NCI-H2107 (cell line): Measurements from ENCODE around the gene NNAT.

Experiments
- DNase-seq: peaks from one replicate; lab custom pipeline; 2025; lab: John Stamatoyannopoulos, UW

Gene NNAT

DNA sequence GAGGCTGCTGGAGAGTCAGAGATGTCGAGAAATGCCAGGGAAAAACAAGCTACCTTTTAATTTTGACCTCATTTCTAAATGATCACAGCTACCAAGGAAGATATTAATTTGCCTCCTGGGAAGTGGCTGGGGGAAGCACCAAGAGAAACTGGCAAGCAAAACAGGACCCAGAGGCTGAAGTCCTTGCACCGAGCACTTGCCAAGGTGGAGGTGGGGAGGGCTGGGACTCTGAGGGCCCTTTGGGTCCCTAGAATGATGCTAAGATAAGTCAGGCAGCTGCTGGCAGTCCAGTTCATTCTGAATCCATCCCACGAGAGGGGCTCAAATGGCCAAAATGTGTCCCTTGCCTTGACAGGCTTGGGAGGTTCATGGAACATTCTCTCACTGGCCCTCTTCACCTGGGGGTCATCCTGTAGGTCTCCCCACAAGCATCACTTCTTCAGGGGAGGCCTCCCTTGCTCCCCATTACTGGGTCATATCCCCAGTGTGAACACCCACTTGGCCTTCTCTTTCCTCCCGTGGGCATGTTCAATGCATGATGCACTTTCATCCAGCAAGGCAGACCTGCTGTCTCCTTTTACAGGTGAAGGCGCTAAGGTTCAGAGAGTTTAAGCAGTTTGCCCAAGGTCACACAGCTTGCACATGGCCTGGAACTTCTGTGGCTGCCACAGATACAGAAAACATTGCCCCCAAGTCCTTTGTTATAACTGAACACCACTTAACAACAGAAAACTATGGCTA is 45.7 kb downstream of the NNAT start:
- no peak for DNase-seq

DNA sequence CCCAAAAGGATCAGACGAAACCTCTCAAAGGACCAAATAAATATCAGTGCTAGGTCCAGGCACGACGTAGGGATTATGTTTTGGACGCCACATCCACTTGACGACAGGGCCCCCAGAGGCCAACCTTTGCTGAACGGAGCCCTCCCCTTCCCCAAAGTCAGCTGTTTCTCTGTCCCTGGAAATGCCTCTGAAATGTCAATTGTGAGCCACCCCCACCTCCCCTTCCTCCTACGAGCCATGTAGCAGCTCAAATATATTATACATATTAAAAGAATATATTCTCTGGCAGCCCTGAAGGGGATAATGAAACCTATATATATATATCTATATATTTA is 46.2 kb downstream of the NNAT start:
- no peak for DNase-seq

DNA sequence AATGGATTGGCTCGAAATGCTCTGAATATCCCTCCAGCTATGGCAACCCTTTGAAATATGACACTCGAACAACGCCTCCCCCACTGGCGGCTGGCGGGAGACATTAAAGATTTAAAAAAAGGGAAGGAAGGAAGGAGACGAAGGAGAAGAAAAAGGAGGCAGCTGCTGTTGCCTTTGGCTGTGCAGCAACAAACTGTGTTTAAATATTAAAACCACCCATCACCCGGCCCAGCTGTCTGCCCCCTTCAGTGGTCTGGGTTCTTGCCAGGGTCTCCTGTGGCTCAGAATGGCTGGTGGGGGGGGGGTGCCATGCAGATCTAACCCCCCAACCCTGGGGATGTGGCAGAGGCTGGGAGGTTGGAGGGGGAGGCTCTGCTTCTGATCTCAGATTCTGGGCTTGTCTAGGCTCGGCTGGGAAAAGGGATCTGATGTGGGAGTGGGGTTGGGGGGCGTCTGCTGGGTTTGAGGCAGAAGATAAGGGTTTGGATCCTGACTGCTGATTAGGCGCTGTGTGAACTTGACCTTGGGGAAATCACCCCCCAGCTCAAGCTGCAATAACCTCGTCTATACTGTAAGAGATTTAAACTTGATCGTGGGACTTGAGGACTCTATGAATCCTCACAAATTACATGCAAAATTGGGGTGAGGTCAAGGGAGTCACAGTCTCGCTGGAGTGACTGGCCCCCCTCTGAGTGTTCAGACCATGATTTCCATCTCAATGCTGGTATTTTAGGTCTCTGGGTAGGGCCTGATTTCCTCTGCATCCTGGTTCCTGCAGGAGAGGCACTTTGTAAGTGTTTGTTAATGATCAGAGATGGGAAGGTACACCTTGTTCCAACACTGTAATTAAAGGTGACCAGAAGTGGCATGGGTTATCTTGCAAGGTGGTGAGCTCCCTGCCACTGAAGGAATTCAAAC is 46.9 kb downstream of the NNAT start:
- no peak for DNase-seq

GRCh38 chr20:37570419-37570818 is 49.4 kb downstream of the NNAT start:
- no peak for DNase-seq

GRCh38 chr20:37571033-37571432 is 50.0 kb downstream of the NNAT start:
- no peak for DNase-seq
